Measurements from ENCODE around the gene DISC1.
A peak's percentile ranks its signal among the peaks of the same experiment; 100 is the strongest.
"Not testable (repeated sequence)": the region's sequence is repeated elsewhere in the genome, so short reads cannot be mapped to it uniquely, and the experiment has no call there.

DISC1 gene

DNA sequence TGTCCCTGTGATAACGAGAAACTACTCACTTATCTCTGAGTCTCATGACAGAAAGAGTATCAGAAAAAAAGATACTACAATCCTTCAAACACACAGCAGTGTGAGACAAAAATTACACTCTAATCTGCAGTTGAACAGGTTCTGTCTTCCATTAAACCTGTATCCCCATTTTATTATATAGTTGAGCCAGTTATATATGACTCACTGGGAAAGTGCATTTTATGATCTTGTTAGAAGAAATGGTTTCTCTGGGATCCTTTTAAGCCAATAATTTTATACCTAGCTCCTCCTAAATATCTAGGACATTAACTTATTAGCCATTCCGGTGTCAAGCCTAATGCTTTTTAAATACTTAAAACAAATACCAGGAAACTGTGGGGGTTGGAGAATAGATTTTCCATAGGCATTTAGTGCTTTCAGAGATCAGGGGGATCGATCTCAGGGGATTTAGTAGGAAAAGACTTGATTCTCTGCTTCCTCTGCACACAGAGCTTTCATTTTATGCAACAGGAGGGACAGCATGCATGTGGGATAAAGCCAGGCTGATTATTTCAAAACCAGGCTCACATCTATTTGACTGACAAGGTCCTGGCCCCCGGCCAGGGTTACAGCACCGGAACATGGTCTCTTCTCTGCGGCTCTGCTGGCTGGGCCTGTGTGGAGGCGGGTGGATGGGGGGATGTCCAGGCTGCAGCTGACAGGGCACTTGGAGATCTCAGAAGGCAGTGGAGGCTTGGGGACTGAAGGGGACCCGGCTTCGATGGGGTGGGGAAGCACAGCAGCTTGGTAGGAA is 310.6 kb downstream of the DISC1 start:
- no peak for DNase-seq

- DNase-seq = no peak
Measured at GRCh38 chr1:231938211-231938610, 311.6 kb downstream of the DISC1 start.

DNA sequence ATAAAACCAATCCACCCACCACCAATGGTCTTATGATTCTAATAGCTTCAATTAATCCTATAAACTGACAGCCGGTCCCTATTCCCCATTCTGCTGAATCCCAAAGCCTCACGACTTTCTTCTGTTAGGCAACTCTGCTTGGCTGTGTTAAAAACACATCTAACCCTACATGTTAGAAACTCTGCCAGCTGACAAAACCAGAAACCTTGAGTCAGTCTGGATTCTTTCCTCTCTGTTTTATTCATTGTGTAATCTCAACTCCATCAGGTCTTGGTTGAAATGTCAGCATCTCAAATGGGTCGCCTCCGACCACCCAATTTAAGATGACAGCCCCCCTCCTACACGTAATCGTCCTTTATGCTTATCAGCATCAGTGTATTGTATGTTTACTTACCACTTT is 312.1 kb downstream of the DISC1 start:
- DNase-seq = no peak

DNA sequence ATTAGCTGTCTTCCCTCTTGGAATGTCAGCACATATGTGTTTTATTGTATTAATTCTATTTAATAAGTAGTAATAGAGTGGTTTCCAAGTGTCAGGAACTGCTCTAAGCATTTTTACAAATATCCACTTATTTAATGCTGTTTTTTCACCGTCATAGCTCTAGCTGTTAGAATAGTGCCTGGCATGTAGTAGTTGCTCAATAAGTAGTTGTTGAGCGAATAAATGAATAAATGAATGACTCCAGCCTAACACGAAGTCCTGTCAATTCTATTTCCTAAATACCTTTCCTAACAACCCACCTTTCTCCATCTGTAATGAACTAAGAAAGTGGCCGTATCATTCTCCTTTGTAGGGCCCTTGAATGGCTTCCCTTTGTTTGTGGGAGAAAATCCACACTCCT is 312.5 kb downstream of the DISC1 start:
- DNase-seq = no peak

DNA sequence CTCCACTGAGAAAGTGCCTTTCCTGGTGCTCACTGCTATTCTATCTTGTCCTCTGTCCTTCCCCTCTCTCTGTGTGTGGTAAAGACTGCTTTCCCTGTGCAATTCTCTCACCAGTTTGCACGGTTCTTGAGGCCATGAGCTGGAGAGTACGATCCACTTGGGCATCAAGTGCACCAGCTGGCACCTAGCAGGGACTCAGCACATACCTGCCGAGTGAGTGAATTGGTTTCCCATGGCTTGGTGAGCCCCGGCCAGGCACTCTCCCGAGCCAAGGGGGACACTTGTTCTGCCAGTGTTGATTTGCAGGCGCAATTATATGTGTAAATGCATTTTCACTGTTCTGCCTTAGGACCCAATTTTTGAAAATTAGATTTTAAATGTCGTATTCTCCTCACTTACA is 313.5 kb downstream of the DISC1 start:
- no peak for DNase-seq

- no peak for DNase-seq
Measured at GRCh38 chr1:231940701-231941100, 314.1 kb downstream of the DISC1 start.

GRCh38 chr1:231943084-231943483 is 316.5 kb downstream of the DISC1 start:
- no peak for DNase-seq

GRCh38 chr1:231948102-231948501 is 321.5 kb downstream of the DISC1 start:
- not testable (repeated sequence) for DNase-seq

- DNase-seq = no peak
Measured at GRCh38 chr1:231949277-231950091, 322.9 kb downstream of the DISC1 start.

- no peak for DNase-seq
Measured at GRCh38 chr1:231950331-231951128, 323.9 kb downstream of the DISC1 start.

DNA sequence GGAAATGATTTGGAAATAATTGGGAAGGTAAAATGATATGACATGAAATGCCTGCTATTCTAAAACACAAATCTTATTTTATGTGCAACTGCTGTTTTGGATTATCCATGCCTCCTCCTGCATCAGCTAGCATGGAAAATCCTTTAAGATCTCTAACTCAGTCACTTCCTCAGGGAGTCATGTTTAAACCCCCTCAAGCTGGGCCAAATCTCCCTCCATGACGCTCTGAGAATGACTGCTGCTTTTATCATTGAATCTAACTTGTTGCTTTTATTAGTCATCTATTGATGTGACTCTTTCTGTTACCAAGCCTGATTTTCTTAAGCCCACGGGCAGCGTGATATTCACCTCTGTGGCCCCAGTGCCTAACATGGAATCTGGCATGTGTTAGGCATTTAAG is 324.8 kb downstream of the DISC1 start:
- DNase-seq = peak; percentile 2

DNA sequence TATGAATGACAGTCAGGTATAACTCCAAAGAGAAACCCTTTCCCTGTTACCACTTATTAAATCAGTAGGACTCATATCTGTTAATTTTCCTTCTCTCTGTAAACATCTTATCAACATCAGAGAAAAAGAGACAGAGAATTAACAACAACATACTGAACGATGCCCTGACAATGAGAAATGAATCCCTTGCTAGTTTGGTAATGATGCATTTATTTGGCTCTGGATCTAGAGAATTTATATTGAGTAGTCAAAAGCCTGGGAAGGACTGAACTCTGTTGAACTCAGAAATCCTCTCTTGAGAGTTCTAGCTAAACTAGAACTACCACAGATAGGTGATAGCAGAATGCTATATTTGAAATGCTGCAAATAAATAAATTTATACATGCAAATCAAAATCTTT is 325.6 kb downstream of the DISC1 start:
- DNase-seq = no peak

- DNase-seq = no peak
Measured at GRCh38 chr1:231953660-231954059, 327.1 kb downstream of the DISC1 start.

DNA sequence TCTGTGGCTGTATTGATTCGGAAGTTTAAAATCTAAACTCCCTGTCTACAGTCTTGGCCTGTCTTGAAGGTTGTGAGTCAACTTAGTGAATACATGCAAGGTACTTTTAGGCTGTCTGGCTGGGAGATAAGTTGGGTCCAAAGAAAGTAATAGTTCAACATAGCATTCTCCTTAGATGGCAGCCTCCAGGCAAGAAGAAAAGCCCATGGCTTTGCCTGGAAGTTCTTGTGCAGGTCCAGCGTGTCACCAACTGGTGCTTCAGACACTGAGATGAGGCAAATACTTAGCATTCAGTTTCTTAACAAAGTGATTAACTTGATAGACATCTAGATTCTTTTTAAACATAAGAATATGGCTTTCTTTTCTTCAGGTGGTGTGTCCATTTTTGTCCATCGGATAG is 328.2 kb downstream of the DISC1 start:
- no peak for DNase-seq

- no peak for DNase-seq
Measured at GRCh38 chr1:231957359-231957758, 330.8 kb downstream of the DISC1 start.

GRCh38 chr1:231958448-231958847 is 331.9 kb downstream of the DISC1 start:
- DNase-seq = no peak

DNA sequence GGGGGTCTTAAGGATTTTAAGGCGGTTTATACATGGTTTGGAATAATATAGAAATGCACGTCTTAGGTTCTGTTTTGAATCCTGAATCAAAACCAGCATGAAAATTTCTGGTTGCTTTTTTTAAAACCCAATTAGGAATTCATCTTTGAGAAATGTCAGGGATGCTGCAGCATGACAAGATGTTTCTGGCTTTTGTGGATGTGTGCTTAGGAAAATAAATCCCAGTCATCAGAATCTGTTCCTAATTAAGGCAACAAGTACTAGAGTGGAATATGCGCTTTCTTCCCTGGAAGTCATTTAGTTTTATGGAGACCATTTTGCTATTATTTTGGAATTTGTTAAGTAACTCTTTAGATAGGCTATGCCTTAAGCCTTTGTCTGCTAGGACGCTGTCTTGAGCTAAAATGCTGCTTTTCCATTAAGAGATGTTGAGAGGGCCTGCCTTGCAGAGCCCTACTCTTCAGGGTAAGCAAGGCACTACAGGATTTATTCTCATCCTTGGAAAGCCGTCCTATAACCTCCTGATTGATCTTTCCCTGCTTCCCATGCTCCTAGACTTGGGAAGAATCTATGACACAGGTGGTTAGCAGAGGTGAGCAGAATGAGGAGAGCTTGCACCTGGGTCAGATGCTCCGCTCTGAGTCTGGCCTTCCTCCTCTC is 332.8 kb downstream of the DISC1 start:
- DNase-seq = no peak

DNA sequence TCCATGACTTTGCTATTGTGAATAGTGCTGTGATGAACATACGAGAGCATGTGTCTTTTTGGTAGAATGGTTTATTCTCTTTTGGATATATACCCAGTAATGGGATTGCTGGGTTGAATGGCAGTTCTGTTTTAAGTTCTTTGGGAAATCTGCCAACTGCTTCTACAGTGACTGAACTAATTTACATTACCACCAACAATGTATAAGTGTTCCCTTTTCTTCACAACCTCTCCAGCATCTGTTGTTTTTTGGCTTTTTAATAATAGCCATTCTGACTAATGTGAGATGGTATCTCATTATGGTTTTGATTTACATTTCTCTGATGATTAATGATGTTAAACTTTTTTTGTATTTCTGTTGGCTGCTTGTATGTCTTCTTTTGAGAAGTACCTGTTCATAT is 335.2 kb downstream of the DISC1 start:
- DNase-seq = not testable (repeated sequence)

GRCh38 chr1:231962636-231963035 is 336.0 kb downstream of the DISC1 start:
- no peak for DNase-seq

GRCh38 chr1:231964241-231964640 is 337.7 kb downstream of the DISC1 start:
- DNase-seq = no peak

DNA sequence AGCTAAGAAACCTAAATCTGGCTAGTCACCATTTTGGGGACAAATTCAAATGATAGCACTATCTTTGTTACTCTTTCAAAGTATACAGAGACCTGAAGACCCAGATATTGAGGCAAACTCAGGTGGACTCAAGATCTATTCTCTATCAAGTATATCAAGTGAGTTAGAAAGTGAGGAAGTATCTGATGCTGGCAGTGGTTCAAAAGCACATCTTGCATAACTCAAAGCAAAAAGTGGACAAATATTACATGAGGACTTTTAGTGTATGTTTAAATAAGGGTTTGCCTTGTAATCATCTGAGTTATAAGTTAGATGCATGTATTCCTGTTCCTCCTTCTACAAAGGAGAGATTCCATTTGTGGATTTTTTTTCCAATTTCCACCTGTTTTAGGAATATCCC is 338.4 kb downstream of the DISC1 start:
- DNase-seq = no peak

DNA sequence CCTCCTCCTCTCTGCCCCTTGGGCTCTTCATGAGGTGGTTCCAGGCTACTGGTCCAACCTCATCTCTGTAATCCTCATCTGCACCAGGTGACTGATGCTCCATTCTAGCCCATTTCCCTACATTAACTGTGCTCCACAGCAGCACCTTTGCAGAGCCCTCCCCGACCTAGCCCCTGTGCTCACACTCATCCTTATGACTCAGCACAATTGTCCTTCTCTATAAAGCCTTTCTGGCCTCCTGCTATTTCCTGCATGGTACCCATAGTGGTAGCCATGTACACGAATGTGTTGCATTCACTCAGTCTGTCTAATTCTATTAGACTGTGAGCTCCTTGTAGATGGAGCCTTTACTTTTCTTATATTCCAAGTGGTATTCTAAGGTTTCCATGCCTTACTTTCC is 339.0 kb downstream of the DISC1 start:
- DNase-seq = no peak

DNA sequence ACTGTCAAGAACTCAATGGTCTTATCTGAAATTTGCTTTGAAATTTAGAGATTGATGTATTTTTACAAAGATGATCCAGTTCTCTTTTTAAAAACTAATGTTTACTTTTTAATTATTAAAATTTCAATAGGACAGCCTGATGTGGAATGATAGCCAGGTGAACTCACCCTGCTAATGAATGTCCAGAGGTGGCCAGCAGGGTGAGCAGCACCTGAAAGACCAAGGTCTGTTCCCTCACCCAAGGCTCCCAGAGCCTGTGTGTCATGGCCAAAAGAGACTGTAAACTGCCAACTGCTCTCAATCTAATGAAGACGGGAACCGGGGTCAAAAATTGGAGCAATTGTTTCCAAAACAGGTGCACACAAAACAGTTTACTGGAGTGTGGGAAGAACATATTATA is 340.4 kb downstream of the DISC1 start:
- no peak for DNase-seq
